HL-60/S4 (cell line): Measurements from ENCODE around the gene FLT1.

ENCODE experiments used
- in situ Hi-C: fragments of 300-500 bp; cut with MboI; formaldehyde crosslinking; loops from 2 replicates; pipeline ENCODE4 v1.14.3; 2022; ENCODE audit warnings: low sequenced_read_pairs

Gene FLT1

GRCh38 chr13:28432816-28433560, 61.9 kb downstream of the FLT1 start:
- in situ Hi-C loops: no loop called here

GRCh38 chr13:28429685-28430290, 65.1 kb downstream of the FLT1 start:
- in situ Hi-C loops: no loop called here

- in situ Hi-C loops: no loop called here
Measured at GRCh38 chr13:28429096-28429495, 65.8 kb downstream of the FLT1 start.

GRCh38 chr13:28426381-28426780, 68.5 kb downstream of the FLT1 start:
- in situ Hi-C loops: no loop called here

GRCh38 chr13:28425793-28426192, 69.1 kb downstream of the FLT1 start:
- in situ Hi-C loops: no loop called here

- in situ Hi-C loops: no loop called here
Measured at GRCh38 chr13:28424541-28424940, 70.4 kb downstream of the FLT1 start.

- in situ Hi-C loops: no loop called here
Measured at GRCh38 chr13:28423010-28423409, 71.9 kb downstream of the FLT1 start.

GRCh38 chr13:28421676-28422410, 73.1 kb downstream of the FLT1 start:
- in situ Hi-C loops: no loop called here

- in situ Hi-C loops: no loop called here
Measured at GRCh38 chr13:28420704-28421103, 74.2 kb downstream of the FLT1 start.

- in situ Hi-C loops: no loop called here
Measured at GRCh38 chr13:28415994-28416421, 78.9 kb downstream of the FLT1 start.

- in situ Hi-C loops: no loop called here
Measured at GRCh38 chr13:28413999-28414398, 80.9 kb downstream of the FLT1 start.

- in situ Hi-C loops: no loop called here
Measured at GRCh38 chr13:28412981-28413380, 81.9 kb downstream of the FLT1 start.

- in situ Hi-C loops: no loop called here
Measured at GRCh38 chr13:28411831-28412353, 83.0 kb downstream of the FLT1 start.

- in situ Hi-C loops: no loop called here
Measured at GRCh38 chr13:28410096-28410495, 84.8 kb downstream of the FLT1 start.

- in situ Hi-C loops: no loop called here
Measured at GRCh38 chr13:28409648-28410047, 85.3 kb downstream of the FLT1 start.

- in situ Hi-C loops: no loop called here
Measured at GRCh38 chr13:28408863-28409262, 86.1 kb downstream of the FLT1 start.

- in situ Hi-C loops: no loop called here
Measured at GRCh38 chr13:28408235-28408848, 86.6 kb downstream of the FLT1 start.

GRCh38 chr13:28406733-28407266, 88.1 kb downstream of the FLT1 start:
- in situ Hi-C loops: no loop called here

- in situ Hi-C loops: no loop called here
Measured at GRCh38 chr13:28402057-28402381, 92.9 kb downstream of the FLT1 start.

- in situ Hi-C loops: no loop called here
Measured at GRCh38 chr13:28401303-28402056, 93.4 kb downstream of the FLT1 start.
